ENCODE data around the gene KLHDC4. TPM values are rescaled to one million over a fixed set of nuclear protein-coding genes. Genes with fewer than 3 reads are reported as not detected.
"Not testable (repeated sequence)": the region's sequence is repeated elsewhere in the genome, so short reads cannot be mapped to it uniquely, and the experiment has no call there.

Gene KLHDC4
- 11.6 TPM for total RNA-seq
- long read RNA-seq, full-length matches to known transcripts: 13 of 16 reads
- long read RNA-seq, partial matches to known transcripts: 1 of 16 reads
- long read RNA-seq, other reads (novel, unspliced or antisense): 2 of 16 reads

DNA sequence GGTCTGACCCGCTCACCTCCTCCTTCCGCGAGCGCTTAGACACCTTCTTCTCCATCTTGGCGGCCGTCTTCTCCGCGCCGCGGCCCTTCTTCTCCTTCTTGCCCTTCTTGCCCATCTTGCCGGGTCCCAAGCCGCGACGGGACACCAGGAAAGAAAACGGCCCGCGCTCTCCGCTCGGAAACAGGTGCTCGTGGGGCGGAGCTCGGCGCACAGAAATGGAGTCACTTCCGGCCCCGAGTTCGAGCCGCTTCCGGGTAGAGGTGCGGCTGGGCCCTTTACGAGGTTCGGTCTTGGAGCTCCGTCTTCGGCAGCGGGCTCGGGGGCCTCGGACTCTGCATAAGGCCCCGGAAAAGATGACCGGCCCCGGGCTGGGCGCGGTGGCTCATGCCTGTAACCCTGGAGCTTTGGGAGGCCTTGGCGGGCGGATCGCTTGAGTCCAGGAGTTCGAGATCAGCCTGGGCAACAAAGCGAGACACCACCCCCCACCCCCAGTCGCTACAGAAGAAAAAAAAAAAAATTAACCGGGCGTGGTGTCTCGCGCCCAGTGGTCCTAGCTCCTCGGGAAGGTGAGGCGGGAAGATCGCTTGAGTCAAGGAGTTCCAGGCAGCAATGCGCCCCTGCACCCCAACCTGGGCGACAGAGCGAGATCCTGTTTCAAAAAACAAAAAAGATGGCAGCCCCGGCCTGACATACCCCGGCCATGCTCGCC, at the start of gene KLHDC4:
Gene KLHDC4, minus strand, starts transcription at position 211 of the 709 bp plus-strand sequence. Its CDS starts 96 bp downstream, at position 115.
- DNase-seq (peak; percentile 92), ATAC-seq (peak; percentile 96)
- intact Hi-C loops (cut with micrococcal nuclease): no loop called here

DNA sequence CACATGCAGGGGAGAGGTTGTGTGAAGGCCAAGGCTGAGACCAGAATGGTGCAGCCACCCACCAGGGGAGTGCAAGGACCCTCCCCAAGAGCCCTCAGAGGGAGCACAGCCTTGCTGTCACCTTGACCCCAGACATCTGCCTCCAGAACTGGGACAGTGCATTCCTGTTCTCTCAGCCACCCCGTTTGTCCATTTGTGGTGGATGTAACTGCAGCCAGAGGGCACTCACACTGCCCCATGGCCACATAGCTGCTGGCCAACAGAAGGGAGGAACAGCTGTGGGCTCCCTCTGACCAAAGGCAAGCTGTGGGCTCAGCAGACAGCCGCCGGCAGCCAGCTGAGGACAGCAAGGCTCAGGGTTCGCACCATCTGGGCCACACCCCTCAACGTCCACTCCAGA, 49.8 kb upstream of the KLHDC4 start:
- ATAC-seq: no peak
- intact Hi-C loops (cut with micrococcal nuclease): no loop called here
- no peak for DNase-seq

DNA sequence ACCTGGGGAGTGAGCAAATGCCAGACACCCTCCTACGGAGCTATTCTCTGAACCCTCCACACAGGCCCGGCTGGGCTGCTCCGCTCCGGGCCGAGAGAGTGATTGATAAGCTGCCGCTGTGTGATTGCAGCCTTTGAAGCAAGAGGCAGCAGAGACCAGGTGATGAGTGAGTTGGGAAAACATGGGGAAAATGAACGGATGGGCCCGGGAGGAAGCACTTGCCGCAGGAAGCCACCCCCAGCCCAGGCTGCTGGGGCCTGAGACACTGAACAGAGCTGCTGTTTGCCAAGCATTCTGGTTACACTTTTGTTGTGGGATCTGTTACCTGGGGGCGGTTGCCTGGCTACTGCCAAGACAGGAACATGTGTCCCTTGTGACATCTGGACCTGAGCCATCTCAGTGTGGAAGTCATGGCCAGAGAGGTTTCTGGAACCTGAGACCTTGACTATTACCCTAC, 46.4 kb upstream of the KLHDC4 start:
- DNase-seq (no peak), ATAC-seq (no peak)
- intact Hi-C loops (cut with micrococcal nuclease): no loop called here

DNA sequence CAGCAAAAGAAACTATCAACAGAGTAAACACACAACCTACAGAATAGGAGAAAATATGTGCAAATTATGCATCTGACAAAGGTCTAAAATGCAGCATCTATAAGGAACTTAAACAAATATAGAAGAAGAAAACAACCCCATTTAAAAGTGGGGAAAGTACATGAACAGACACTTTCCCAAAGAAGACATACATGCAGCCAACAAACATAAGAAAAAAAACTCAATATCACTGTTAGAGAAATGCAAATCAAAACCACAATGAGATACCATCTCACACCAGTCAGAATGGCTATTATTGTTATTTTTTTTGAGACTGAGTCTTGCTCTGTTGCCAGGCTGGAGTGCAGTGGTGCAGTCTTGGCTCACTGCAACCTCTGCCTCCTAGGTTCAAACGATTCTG, 45.7 kb upstream of the KLHDC4 start:
- intact Hi-C loops (cut with micrococcal nuclease); DNase-seq; ATAC-seq: not testable (repeated sequence)

DNA sequence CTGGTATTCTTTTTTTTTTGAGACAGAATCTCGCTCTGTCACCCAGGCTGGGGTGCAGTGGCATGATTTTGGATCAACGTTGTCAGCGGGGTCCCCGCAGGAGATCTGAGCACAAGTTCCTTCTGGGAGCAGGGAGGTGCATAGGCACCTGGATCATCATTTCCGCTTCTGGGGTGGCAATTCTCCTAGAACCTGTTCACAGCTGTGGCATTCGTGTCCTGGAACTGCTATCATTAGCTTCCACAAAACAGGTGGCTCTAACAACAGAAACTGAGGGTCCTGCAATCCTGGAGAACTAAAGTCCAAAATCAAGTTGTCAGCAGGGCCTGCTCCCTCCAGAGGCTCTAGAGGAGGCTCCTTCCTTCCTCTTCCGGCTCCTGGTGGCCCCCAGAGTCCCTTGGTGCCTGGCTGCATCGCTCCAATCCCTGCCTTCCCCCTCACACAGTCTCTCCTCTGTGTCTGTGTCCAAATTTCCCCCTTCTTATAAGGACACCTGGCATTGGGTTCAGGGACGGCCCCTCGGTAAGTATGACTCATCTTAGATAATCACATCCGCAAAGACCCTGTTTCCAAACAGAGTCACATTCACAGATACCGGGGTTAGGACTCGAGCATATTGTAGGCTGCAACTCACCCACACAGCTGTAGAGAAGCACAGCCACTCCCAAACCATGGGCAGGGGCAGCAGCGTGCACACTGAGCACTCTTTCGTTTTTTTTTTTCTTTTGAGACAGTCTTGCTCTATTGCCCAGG, 43.5 kb upstream of the KLHDC4 start:
- ATAC-seq (no peak), DNase-seq (no peak)
- intact Hi-C loops (cut with micrococcal nuclease): no loop called here

DNA sequence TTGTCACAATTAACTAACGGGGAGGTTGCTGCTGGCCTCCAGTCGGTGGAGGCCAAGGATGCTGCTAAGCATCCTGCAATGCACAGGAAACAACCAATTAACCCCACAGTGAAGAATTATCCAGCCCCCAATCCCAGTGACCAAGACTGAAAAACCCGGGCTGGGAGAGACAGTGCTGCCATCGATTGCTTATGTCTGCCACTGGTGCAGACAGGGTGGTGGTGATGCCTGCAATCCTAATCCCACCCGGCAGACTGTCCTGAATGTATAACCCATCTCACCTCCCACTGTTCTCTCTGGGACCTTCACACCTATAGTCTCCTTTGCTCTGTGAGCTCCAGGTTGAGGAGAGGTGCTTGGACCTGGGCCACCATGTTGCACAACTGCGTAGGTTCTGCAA, 42.3 kb upstream of the KLHDC4 start:
- intact Hi-C loops (cut with micrococcal nuclease): no loop called here
- DNase-seq (no peak), ATAC-seq (no peak)

DNA sequence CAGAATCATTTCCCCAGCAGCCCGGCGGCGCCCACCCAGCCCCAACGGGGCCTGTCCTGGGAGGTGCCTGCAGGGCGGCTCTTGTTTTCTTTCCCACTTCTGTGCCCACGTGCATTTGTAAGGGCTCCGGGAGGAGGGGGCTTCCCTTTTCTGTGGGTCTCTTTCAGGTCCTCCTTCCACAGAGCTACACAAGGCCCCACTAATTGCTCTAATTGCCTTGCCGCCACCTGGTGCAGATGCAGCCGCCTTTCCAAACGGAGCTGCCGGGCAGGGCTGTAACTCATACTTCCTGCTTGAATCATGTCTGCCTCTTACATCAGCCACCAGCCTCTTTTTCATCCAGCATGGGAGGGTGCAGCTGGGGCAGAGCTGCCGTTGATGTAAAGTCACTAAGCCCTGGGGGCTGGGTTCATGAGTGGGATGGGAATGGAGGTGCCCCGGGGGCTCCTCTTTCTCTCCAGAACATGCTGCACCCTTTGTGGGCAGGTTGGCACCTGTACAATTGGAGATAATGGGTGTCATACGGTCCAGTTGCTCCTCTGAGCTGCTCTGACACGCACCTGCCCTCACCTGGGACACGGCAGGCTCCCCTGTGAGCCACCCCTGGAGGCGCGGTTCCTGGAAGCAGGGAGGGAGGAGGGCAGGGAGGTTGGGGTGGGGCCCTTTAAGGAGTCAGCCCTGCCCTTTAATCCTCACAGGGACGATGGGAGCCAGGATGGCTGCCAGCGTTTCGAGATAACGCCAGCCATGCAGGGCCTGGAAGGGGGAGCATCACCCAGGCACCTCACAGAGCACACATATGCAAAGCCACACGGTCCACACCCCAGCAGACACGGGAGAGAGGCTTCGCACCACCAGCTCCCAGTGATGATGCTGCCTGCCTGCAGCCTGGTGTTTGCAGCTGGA, 41.1 kb upstream of the KLHDC4 start:
- peak; percentile 80 for DNase-seq
- peak; percentile 96 for ATAC-seq
- intact Hi-C loops (cut with micrococcal nuclease): no loop called here

DNA sequence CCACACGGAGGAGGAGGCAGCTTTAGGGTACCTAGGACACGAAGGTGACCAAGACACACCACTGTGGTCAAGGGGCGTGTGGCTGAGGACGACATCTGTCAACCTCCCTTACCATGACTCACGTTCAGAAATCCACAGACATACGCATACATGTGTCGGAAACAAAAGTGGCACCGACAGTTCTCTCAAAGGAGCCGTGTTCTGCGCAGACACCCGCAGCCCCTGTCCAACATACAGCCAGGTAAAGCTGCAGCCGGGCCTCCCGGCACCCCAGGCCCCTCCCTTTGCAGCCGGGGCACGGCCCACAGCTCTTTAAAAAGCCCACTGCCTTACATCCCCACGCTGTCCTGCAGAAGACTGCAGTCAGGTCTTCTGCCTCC, 40.5 kb upstream of the KLHDC4 start:
- intact Hi-C loops (cut with micrococcal nuclease): no loop called here
- no peak for ATAC-seq

DNA sequence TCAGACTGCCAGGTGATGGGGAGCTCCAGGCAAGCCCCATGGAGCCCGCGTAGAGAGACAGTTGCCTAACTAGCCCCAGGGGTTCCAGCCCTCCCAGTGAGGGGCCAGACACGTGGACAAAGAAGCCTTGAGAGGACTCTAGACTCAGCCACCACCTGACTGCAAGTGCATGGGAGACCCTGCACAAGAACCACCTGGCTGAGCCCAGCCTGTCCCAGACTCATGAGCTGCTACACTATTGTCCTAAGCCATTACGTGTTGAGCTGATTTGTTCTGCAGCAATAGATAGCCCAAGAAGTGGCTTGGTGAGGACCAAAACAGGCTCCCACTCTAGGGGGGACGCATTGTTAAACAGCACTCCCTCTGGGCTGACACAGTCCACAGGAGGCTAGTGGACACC, 37.6 kb upstream of the KLHDC4 start:
- ATAC-seq (no peak), DNase-seq (no peak)
- intact Hi-C loops (cut with micrococcal nuclease): no loop called here

More for the DNA sequence above, 40.5 kb upstream of the KLHDC4 start:
- DNase-seq: no peak

DNA sequence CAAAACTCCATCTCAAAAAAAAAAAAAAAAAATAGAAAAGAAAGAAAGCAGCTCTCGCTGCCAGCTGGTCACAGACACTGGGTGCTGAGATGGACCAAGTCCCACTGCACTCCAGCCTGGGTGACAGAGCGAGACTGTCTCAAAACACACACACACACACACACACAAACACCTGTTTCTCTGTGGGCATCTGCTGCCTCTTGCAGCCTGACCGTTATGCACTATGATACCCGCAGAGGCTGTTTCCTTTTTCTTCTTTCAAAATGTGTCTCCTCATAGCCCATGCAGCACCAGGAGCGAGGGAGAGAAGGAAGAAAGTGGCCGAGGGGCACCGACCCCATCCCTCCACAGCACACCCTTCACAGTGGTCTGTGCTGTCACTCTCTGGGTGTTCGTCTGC, 36.9 kb upstream of the KLHDC4 start:
- intact Hi-C loops (cut with micrococcal nuclease): no loop called here
- no peak for DNase-seq
- no peak for ATAC-seq

DNA sequence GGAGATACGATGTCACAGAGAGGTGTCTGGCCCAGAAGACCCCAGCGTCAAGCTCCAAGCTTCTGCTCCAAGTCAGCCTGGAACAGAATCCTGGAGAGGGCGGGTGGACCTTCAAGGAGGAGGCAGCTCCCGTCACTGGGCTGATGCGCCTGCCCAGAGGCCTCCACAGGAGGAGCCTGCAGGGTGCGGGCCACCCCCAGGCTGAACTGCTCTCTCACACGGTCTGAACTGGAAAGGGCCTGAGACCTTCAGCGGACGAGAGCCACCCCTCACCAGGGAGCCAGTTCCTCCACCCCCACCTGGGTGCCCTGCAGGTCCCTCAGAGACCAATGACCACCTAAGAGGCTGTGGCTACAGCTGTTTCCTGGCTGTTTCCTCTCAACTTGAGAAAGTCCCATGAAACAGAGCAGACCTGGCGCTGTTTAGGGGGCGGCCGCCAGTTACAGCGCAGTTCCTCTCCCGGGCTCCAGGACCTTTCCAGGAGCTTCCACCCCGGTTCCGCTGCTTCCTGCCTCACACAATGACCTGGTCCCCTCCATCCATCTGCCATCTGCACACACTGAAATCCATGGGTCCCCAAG, 36.0 kb upstream of the KLHDC4 start:
- intact Hi-C loops (cut with micrococcal nuclease): no loop called here
- ATAC-seq (no peak), DNase-seq (no peak)

DNA sequence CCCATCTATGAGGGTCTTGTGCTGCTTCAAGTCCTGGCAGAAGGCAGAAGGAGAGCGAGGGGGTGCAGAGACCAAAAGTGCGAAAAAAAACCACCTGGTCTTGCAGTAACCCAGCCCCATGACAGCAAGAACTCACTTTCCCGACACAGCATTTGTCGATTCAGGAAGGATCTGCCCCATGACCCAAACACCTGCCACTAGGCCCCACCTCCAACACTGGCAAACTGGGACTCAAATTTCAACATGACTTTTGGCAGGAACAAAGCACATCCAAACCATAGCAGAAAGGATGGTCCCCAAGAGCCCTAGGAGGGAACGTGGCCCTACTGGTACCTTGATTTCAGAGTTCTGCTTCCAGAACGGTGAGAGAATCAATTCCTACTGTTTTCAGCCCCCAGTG, 34.7 kb upstream of the KLHDC4 start:
- no peak for DNase-seq
- no peak for ATAC-seq
- intact Hi-C loops (cut with micrococcal nuclease): no loop called here

DNA sequence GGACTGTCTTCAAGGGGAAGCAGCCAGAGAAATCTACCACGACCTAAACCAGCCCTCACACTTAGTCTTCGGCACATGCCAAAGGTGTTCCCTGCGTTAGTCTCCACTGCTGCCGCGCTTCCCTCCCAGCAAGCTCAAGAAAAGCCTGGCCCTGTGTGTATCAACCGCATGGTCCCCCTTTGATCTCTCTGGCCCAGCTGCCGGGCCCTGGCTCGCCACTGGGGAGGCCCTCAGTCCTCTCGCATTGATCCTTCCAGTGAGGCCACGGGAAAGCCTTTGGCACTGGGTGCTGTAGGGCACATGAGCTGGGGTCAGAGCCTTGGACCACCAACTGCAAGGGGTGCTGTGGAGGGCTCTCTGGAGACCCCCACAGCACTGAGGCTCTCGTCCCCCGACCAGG, 29.6 kb upstream of the KLHDC4 start:
- ATAC-seq (no peak), DNase-seq (no peak)
- intact Hi-C loops (cut with micrococcal nuclease): no loop called here

DNA sequence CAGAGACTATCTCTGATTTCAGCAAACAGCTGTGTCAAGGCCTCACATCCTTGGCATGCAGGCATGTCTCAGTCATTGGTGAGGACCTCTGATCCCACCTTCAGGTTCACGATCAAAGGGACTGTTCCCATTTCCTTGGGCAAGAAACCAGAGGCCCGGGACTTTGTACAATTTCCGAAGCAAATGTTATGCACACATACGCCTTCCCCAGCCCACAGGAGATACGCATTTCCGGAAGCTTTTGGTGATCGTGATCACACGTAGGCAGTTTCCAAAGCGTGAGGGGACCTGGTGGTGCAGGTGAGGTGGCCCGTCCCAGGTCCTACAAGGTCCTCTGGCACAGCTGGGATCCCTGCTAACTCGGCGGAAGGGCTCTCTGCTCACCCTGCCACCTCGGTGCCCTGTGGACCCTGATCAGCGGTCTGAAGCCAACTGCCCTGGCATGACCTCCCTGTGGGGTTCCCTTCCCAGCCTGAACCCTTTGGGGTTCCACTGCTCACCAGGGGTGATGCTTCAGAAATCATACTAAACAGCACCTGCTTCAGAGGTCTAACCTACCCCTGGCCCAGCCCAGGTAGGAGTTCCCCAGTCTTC, 28.8 kb upstream of the KLHDC4 start:
- intact Hi-C loops (cut with micrococcal nuclease): no loop called here
- no peak for ATAC-seq
- DNase-seq: no peak

DNA sequence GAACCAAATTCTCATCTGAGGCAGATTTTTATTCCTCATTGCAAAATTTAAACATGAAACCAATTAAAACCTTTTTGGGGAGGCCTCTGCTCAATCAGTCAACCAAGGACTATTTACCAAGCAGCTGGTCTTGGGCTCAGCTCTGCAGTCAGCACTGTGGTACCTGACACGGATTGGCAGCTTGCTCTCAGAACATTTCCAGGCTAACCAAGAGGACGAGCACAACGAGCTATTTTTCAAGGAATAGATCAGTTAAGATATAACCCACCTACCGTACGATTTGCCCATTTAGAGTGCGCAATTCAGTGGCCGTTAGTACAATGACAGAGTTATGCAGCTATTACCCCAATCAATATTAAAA, 26.4 kb upstream of the KLHDC4 start:
- no peak for DNase-seq
- no peak for ATAC-seq
- intact Hi-C loops (cut with micrococcal nuclease): no loop called here

DNA sequence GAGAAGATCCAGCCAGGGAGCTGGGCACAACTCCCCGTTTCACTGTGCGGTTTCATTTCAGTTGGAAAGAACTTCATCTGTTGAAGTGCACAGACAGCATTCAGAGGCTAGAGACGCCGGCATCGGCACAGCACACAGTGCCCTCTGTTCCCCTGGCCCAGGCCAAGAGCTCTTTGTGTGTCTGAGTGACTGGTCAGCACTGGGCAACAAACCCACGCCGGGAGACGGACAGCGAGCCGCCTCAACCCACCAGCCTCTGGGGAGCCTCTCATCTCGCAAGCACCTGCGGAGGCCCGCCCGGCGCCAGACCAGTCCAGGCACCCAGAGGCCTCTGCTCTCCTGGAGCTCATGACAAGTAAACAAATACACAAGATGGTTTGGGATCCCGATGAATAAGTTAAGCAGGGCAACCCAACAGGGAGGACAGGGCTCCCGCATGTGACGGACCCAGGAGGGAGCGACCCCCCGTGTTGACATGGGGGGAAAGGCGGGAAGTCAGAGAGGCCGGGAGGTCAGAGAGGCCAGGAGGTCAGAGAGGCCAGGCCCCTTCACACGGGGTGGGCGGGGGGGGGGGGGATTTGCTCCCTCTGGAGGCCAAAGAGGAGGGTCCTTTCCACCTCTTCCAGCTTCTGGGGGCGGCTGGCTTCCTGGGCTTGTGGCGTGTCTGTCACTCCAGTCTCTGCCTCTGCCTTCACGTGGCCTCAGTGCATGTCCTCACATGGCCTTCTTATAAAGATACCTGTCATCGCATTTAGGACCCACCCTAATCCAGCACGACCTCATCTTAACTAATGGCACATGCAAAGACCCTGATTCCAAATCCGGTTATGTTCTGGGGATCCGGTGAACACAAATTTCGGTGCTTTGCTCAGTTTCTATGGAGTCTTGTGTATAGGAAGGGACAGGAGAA, 25.8 kb upstream of the KLHDC4 start:
- ATAC-seq: no peak
- DNase-seq: no peak
- intact Hi-C loops (cut with micrococcal nuclease): no loop called here

DNA sequence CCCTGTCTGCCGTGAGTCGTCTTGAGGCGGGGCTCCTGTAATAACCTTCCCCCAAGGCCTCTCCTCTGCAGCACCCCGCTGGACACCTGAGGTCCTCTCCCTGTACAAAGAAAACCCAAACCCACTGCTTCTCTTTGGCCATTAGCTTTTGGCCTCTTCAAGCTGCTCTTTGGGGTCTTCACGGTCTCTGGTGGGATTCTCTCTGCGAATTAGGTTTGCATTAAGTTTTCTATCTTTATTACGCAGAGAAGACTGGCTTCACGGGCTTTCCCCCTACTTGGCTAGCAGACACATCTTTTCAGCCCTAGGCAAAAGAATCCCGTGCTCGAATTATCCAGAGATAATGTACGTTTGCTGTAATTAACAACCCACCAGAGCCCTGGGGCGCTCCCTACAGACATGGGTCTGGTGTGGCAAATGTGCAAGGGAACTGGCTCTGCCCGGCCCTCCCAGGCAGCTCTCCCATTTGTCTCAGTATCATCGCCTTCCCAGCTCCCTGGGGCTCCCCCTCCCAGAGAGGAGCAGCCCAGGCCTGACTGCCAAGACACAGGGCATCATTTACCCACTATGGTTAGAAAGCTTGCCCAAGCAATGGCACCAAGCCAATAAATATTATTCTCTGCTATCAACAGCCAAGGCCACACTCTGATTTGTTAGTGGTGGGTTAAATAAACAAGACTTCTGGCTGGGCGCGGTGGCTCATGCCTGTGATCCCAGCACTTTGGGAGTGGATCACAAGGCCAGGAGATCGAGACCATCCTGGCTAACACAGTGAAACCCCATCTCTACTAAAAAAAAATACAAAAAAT, 24.7 kb upstream of the KLHDC4 start:
- ATAC-seq (peak; percentile 95), DNase-seq (peak; percentile 64)
- intact Hi-C loops (cut with micrococcal nuclease): no loop called here

Measured in left ventricle myocardium superior (tissue), 1 donor.